ENCODE measurements around the gene GRK6.
A peak's percentile ranks its signal among the peaks of the same experiment; 100 is the strongest.

Gene GRK6

DNA sequence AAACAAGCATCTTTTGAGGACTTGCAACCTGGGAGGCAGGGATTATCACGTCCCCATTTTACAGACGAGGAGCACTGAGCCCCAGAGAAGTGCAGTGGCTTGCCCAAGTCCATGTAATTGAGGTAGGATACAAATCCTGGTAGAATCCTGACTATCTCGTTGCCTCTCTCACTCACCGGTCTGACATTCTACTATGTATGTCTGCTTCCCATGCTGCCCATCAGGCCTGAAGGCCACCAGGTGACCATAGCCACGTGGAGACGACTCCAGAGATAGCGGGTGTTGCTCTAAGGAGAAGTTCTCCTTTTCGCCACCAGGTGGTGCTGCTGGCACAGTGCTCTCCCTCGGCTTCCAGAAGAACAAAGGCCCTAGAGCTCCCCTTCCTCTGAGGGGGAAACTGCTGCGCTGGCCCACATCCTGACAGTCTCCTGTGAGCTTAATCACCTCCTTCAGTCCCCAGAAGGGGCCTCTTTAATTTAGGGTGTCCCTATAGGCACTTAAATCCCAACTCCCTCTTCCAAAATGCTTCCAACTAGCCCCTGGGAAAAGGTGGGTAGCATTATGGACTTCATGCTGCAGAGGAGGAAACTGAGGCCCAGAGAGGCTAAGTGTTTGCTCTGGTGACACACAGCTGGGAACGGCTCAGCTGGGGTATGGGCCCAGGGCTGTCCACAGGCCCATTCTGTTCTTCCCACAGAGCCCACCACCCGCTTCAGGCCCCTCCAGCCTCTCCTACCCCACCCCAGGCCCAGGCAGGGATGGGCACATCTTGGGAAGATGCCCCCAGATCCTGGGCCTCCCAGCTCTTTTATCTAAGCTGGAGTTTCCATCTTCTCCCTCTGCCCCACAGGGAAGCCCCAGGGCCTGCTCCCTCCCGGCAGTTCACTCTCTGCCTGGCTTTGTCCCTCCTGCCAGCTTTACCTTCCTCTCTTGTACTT lies 35.8 kb upstream of the GRK6 start:
- H3K4me3 ChIP-seq (replicated peaks in 1 of 2; ENCODE audit: low read depth in 2 of 2, low read length in 2 of 2), result no peak overlapping the region
- TF ChIP-seq, protein P1, sequence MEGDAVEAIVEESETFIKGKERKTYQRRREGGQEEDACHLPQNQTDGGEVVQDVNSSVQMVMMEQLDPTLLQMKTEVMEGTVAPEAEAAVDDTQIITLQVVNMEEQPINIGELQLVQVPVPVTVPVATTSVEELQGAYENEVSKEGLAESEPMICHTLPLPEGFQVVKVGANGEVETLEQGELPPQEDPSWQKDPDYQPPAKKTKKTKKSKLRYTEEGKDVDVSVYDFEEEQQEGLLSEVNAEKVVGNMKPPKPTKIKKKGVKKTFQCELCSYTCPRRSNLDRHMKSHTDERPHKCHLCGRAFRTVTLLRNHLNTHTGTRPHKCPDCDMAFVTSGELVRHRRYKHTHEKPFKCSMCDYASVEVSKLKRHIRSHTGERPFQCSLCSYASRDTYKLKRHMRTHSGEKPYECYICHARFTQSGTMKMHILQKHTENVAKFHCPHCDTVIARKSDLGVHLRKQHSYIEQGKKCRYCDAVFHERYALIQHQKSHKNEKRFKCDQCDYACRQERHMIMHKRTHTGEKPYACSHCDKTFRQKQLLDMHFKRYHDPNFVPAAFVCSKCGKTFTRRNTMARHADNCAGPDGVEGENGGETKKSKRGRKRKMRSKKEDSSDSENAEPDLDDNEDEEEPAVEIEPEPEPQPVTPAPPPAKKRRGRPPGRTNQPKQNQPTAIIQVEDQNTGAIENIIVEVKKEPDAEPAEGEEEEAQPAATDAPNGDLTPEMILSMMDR (IDR thresholded peaks at IDR 0.05; ENCODE audit: low read depth, low read length), result peak; percentile 88
- peak; percentile 86 to 87 for DNase-seq (ENCODE audit: low read depth in 2 of 2)

DNA sequence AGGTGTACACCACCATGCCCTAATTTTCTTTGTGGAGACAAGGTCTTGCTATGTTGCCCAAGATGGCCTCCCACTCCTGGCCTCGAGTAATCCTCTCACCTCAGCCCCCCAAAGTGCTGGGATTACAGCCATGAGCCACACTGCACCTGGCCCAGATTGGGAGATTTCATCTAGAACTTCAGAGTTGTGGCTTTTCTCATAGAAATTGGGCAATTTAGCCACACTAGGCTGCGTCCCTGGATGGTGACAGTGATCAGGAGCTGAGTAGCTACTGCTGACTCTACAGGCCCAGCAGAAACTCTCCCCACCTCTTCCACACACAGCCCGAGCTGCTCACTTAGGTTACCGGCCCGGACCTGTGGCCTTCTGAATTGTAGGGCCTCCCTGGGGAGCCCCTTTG lies 33.7 kb upstream of the GRK6 start:
- no peak overlapping the region for H3K4me3 ChIP-seq (replicated peaks in 1 of 2; ENCODE audit: low read depth in 2 of 2, low read length in 2 of 2)
- TF ChIP-seq, protein P1 (IDR thresholded peaks at IDR 0.05; ENCODE audit: low read depth, low read length), result no peak
- no peak for DNase-seq (ENCODE audit: low read depth in 2 of 2)

DNA sequence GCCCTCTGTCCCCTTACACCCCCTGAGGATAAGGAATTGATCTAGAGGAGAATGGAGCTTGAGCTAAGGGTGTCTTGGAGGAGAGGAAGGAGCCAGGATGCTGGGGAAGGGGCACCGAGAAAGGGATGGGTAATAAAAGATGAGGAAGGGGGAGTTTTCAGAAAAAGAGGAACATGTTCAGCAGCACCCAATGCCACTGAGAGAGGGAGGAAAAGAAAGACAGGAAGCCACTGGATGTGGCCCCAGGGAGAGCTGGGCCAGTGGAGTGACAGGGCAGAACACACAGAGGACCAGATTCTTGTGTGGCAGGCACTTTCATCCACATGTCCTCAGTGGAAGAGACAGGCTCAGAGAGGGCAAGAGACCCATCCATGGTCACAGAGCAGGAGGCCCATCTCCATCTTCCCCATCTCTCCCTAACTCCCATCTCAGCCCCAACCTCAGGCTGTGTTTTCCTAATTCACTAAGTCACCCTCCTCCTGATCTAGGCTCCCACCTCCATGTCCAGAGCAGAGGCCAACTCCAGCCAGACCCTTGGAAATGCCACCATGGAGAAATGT lies 33.2 kb upstream of the GRK6 start:
- DNase-seq (ENCODE audit: low read depth in 2 of 2), result no peak
- TF ChIP-seq, protein P1 (IDR thresholded peaks at IDR 0.05; ENCODE audit: low read depth, low read length), result no peak
- no peak overlapping the region for H3K4me3 ChIP-seq (replicated peaks in 1 of 2; ENCODE audit: low read depth in 2 of 2, low read length in 2 of 2)

DNA sequence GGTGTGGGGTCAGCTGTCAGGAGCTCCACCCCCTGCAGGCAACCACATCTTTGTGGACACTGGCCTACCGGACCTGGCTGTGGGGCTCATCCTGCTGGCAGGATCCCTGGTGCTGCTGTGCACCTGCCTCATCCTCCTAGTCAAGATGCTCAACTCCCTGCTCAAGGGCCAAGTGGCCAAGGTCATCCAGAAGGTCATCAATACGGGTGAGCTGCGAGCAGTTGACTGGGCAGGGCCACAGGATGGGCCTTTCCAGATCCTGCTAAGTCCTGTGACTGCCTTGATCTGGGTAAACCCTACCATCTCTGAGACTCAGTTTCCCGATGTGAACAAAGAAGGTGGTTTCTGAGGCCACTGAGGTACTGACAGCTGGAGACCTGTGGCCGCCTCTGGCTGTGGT lies 32.5 kb upstream of the GRK6 start:
- no peak for DNase-seq (ENCODE audit: low read depth in 2 of 2)
- no peak overlapping the region for H3K4me3 ChIP-seq (replicated peaks in 1 of 2; ENCODE audit: low read depth in 2 of 2, low read length in 2 of 2)
- TF ChIP-seq, protein P1 (IDR thresholded peaks at IDR 0.05; ENCODE audit: low read depth, low read length), result no peak

DNA sequence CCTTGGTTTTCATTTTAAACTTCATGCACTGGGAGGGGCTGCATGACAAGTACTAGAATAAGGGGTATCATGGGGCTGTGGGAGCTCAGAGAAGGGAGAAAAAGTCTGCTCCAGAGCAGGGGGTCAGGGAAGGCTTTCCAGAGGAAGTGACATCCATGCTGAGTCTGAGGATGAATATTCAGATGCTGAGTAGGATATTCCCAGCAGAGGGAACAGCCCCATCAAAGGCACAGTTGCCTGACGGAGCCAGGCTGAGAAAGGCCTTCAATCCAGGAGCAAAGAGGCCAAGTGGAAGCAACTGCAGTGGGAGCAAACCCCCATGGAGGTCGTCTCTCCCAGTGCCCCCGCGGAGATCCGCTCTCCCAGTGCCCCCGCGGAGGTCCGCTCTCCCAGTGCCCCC lies 30.4 kb upstream of the GRK6 start:
- DNase-seq (ENCODE audit: low read depth in 2 of 2), result no peak
- H3K4me3 ChIP-seq (replicated peaks in 1 of 2; ENCODE audit: low read depth in 2 of 2, low read length in 2 of 2), result no peak overlapping the region
- TF ChIP-seq, protein P1 (IDR thresholded peaks at IDR 0.05; ENCODE audit: low read depth, low read length), result no peak

DNA sequence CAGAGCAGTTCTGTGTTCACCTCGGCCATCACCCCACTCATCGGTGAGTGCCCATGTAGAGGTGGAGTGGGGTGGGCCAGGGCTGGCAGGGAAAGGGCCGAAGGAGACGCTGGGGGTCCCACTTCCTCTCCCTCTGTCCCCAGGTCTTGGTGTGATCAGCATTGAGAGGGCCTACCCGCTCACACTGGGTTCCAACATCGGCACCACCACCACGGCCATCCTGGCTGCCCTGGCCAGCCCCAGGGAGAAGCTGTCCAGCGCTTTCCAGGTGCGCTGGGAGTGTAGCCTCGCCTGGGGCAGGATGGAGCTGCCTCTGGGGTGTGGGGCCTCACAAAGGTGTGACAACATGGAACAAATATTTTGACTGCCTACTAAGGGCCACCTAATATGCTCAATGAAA lies 29.7 kb upstream of the GRK6 start:
- TF ChIP-seq, protein P1 (IDR thresholded peaks at IDR 0.05; ENCODE audit: low read depth, low read length), result no peak
- DNase-seq (ENCODE audit: low read depth in 2 of 2), result no peak
- no peak overlapping the region for H3K4me3 ChIP-seq (replicated peaks in 1 of 2; ENCODE audit: low read depth in 2 of 2, low read length in 2 of 2)

Data from cardiac fibroblast (primary cell).